OCI-LY3 (cell line): ENCODE measurements around the gene VAV3.

Experiments
- CTCF ChIP-seq: fragments of 200-600, 300-600 bp; sonication (generic); IDR thresholded peaks from 2 replicates; pipeline ENCODE4 v1.5.1; 2014; ENCODE audit warnings: antibody characterized with exemption, low read length, low read depth
- EZH2phosphoT487 ChIP-seq: fragments of 200-600 bp; shearing (Covaris generic); IDR thresholded peaks from 2 replicates; pipeline ENCODE4 v1.6.1; 2018; ENCODE audit warnings: antibody characterized with exemption, mixed run types, low read depth

DNA sequence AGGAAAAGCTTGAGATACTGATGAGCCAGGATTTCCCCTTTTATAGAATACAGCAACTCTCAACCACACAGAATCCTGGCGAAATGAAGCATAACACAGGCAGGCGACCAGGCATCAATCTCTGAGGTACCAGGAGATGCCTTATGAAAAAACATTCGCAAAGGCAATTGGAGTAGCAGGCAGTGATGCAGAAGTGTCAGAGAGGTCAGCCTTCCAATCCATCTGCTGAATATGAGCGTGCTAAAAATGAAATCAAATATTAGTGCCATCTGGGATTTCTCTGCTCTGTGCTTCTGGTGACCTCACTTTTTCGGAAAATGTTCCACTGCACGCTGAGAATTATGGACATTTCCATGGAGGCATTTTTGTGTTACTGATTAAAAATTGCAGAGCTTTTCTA is 258.8 kb downstream of the VAV3 start:
- TF ChIP-seq CTCF (no peak), EZH2phosphoT487 (no peak)
